COR-L47 (cell line): ENCODE results near the gene SSBP3.
"Not testable (repeated sequence)": the region's sequence is repeated elsewhere in the genome, so short reads cannot be mapped to it uniquely, and the experiment has no call there.

Experiments
- DNase-seq: peaks from one replicate; lab custom pipeline; 2025; lab: John Stamatoyannopoulos, UW

The SSBP3 gene

DNA sequence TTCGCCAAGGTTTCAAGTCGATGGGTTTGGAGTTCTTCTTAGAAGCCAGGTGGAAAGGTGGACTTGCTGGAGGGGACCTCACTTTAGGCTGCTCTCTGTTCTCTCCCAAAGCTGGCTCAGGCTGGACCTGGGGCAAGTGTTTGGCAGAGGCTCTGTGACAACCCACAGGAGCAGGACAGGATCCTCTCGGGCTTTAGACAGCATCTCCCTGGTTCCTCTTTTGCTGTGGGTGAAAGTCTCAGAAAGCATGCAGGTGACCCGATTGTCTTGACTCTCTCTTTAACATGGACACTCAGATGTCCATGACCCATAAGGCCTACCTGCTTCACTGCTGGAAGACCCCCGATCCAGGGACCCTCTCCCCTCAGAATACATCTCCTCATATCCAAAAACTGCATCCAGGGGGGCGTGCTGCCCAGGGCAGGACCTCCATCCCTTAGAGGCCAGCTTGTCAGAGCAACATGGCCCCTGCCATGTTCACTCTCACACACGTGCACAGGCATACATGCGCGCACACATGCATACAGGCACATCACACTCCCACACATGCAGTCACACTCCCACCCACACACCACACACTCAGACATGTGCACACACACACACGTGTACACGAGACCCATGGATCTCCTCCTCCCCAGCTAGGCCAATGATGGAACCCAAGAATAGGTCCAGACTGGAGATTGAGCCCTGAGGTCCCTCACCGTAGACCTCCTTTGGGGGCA, 184.9 kb downstream of the SSBP3 start:
- no peak for DNase-seq

DNA sequence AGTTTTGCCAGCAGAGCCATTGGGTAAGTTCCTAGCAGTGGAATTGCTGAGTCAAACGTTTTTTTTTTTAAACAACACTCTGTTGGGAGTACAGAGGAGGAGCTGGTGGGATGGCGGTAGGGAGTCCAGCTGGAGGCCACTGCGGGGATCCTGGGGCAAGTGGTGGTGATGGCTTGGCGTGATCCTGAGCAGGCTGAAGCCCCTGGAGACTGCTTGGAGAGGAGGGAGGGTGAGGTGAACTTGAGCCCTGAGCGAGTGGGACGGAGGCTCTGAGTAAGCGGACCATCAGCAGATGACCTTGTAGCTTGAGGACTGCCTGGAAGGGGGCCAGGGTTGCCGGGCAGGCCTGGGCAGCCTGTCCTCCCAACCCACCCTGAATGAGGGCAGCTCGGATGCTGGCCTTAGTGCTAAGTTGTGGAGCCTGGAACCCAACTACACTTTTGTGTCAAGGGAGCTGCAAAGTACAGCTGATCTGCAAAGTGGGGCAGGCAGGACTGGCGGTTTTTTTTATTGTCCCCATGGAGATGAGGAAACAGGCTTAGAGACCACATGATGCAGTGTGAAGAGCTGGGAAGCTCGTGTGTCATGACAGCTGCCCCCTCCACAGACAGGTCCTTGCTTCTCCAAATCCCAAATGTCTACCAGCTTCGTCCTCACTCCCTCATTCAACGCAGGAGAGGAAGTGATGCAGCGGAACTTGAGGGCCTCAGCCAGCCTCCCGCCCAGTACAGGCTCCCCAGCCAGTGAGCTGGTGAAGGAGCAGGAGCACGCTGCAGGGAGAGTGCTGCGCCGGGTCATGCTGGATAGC, 186.0 kb downstream of the SSBP3 start:
- DNase-seq = no peak

GRCh38 chr1:54219688-54220003, 186.5 kb downstream of the SSBP3 start:
- DNase-seq = no peak

- peak; percentile 43 for DNase-seq
Measured at GRCh38 chr1:54218883-54219687, 187.1 kb downstream of the SSBP3 start.

DNA sequence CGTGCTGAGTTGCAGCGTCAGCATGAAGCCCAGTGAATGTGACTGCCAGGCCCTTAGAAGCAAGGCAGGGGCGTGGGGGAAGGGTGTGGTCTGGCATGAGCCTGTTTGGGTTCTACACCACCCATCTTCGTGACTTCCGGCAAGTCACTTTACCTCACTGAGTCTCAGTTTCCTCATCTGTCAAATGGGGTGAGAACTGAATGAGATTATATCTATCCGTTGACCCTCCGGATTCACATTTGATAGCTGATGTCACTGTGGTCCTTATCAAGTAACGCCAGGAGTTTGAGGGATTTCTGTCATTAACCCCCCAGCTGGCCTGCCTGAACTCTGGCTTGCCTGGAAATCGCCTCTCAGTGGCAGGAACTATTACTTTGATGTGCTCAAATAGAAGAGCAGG, 190.7 kb downstream of the SSBP3 start:
- no peak for DNase-seq

DNA sequence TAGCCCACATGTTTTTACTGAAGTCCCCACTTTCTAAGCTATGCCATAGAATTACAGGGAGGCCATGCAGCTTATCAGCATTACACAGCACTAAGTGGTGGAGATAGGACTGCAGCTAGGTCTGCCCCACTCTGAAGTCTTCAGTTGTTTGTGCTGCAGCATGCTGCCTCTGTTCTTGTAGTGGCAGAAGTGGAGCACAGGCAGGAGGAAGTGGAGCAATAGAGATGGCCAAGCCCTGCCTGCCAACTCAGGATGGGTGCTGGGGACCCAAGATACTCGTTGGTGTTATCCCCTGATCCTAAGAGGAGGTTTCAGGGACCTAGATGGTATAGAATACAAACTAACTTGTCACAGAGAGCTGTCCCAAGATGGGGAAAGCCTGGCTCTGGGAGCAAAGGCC, 193.3 kb downstream of the SSBP3 start:
- no peak for DNase-seq

- not testable (repeated sequence) for DNase-seq
Measured at GRCh38 chr1:54207896-54208295, 198.3 kb downstream of the SSBP3 start.

GRCh38 chr1:54207287-54207686, 198.9 kb downstream of the SSBP3 start:
- no peak for DNase-seq

DNA sequence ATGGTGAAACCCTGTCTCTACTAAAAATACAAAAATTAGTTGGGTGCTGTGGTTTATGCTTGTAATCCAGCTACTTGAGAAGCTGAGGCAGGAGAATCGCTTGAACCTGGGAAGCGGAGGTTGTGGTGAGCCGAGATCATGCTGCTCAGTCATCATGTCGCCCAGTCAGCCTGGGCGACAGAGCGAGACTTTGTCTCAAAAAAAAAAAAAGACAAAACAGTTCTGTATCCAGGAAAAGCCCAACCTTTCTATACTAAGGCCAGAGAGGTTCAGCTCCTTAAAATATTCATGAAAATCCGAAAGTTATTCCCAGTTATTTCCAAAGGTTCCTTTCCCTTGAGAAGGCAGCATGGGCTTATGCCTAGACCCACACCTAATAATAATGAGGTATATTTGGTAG, 202.0 kb downstream of the SSBP3 start:
- DNase-seq = no peak

- DNase-seq = no peak
Measured at GRCh38 chr1:54200519-54200997, 205.6 kb downstream of the SSBP3 start.

DNA sequence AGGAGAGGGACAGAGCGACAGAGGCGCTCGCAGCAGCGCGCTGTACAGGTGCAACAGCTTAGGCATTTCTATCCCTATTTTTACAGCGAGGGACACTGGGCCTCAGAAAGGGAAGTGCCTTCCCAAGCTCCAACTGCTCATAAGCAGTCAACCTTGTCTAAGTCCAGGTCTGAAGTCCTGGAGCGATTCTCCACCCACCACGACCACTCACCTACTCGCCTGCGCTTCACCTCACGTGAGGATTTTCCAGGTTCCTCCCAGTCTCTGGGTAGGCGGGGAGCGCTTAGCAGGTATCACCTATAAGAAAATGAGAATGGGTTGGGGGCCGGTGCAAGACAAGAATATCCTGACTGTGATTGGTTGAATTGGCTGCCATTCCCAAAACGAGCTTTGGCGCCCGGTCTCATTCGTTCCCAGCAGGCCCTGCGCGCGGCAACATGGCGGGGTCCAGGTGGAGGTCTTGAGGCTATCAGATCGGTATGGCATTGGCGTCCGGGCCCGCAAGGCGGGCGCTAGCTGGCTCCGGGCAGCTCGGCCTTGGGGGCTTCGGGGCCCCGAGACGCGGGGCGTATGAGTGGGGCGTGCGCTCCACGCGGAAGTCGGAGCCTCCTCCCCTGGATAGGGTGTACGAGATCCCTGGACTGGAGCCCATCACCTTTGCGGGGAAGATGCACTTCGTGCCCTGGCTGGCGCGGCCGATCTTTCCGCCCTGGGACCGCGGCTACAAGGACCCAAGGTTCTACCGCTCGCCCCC, 206.3 kb downstream of the SSBP3 start, which contains the start of the genes CYB5RL and MRPL37:
CYB5RL (minus strand) TSS at position 266 of the 754 bp plus-strand sequence. CDS start 4,414 bp downstream, outside the sequence.
MRPL37 (plus strand) TSS at position 403 of the 754 bp plus-strand sequence; CDS start at position 480, 77 bp downstream.
- DNase-seq = peak; percentile 99

DNA sequence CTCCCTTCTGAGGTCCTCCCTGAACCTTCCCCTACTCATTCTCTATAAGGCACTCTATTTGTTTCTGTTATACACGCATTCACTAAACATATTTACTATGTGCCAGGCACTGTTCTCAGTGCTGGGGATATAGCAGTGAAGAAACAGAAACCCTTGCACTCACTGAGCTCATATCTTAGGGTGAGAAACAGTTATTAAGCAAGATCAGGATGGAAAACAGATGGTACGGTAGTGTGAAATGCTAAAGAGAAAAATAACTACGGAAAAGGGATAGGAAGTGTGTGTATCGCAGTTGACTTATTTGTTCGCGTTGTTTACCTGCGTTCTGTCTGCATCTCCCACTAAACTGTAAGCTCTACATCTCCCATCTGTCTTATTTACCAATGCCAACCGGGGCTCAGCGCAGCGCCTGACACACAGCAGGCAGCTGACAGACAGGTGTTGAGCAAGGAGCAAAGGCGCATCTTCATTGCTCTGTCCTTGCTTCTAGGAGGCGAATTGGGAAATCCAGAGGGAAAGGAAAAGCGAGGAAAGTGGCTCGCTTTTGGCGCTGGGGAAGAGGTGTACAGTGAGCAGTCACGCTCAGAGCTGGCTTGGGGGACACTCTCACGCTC, 206.9 kb downstream of the SSBP3 start:
- DNase-seq = no peak

DNA sequence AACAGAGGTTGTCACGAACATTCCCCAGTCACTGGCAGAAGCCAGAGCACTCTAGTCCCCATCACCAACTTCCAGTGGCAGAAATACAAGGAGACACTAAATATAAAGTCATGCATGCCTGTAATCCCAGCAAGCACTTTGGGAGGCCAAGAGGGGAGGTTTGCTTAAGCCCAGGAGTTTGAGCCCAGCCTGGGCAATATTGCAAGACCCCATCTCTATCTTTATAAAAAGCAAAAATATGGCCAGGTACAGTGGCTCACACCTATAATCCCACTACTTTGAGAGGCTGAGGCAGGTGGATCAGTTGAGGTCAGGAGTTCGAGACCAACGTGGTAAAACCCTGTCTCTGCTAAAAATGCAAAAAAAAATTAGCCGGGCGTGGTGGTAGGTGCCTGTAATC, 212.7 kb downstream of the SSBP3 start:
- no peak for DNase-seq

DNA sequence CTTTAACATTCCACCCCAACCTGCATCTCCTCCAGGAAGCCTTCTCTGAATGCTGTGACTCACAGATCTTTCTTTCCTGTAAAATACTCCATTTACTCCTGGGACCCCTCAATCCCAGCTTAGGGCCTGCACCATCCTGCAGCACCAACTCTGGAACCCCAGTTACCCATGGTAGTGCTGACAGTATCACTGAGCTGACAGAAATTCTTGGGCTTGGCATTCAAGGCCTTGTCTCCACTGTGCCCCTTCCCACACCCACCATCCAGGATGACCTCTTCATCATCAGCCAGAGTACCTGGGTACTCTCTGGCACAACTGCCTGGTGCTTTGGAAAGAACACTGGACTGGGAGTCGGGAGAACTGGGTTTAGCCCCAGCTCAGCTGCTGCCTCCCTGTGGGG, 214.7 kb downstream of the SSBP3 start:
- no peak for DNase-seq

DNA sequence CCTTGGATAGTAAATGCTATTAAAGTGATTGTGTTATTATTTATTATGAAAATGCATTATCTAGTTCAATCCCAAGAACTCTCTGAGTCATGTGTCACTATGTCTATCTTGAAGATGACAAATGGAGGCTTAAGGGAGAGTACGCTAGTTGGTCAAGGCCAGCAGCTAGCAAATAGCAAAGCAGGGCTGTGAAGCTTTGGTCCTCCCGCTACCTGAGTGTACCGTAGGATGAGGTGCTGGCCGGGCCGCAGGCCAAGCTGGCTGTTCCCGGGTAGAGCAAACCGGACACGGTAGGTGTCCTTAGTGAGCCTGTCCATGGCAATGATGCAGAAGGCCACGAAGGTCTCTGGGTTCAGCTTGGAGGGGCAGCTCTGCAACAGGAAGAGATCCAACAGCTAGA, 215.7 kb downstream of the SSBP3 start:
- DNase-seq = no peak

GRCh38 chr1:54188291-54188690, 217.9 kb downstream of the SSBP3 start:
- DNase-seq = no peak

DNA sequence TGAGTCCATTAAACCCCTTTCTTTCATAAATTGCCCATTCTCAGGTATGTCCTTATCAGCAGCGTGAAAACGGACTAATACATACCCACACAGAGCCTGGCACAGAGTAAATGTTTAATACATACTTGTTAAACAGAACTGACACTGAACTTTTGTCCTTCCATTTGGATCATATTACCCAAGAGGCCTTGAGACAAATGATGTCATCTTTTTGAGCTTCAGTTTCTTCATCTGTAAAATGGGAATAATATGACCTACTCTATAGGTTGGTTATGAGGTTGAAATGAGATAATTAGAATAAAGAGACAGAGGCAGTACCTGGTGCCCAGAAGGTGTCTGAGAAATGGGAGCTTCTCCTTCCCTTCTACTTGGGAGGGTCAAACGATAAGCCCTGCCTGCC, 220.1 kb downstream of the SSBP3 start:
- no peak for DNase-seq

- no peak for DNase-seq
Measured at GRCh38 chr1:54180701-54181360, 225.4 kb downstream of the SSBP3 start.

DNA sequence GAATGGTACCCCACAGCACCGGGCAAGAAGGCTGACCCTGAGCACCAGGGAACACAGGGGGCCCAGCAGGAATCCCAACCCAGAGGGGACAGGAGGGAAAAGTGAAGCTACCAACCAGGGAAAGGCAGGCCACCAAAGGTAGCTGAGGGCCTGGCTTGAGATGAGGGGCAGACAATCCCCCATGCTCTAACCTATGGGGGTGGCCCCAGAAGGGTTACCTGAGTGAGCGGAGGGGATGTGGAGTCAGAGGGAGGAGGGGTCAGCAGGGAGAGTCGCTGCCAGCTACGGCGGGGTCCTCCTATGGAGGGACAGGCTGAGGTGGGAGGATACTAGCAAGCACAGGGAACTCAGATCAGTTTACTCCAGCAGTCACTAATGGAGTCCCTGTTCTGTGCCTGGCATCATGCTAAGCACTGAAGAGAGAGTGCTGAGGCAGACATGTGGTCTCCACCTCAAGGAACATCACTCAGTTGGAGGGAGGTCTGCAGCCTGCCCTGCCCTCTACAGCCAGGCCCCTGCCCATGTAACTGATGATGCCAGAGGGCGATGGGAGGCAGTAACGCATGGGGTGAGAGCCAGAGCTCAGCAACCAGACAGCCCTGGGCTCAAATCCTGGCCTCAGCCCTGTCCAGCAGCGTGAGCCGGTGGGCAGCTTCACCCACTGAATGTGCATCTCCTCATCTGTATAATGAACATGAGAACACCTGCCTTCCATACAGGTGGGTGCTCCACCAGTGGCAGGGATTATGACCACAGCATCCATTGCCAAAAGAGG, 227.7 kb downstream of the SSBP3 start:
- no peak for DNase-seq

DNA sequence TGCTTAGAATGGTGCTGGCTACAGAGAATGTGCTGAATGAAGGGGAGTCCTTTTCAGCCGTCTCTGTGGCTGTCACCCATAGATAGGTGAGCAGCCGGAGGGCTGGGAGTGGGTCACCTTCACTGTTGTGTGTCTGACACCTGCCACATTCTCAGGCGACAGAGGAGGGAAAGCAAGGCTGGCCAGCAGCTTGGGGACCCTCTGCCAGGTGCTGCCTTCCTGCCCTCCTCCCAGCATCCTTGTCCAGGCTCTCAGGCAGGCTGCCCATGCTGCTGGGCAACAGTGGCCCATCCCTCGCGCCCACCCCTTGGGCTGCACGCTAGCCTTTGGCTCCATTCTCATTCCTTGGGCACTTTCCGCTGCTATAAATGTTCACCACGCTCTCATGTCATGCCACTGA, 228.5 kb downstream of the SSBP3 start:
- DNase-seq = no peak
